Inflammatory macrophage treated with lipopolysaccharide for 1 hour (primary cell): ENCODE data around the gene IGF1R.
A peak's percentile ranks its signal among the peaks of the same experiment; 100 is the strongest.

Experiments
- DNase-seq, 2 donors: peaks; one replicate each; pipeline ENCODE4 v3.0.0-alpha.2; 2020 to 2022

IGF1R gene

GRCh38 chr15:98894312-98894711, 246.0 kb downstream of the IGF1R start:
- no peak for DNase-seq

GRCh38 chr15:98896002-98896721, 247.8 kb downstream of the IGF1R start:
- no peak for DNase-seq

- no peak for DNase-seq
Measured at GRCh38 chr15:98896802-98897732, 248.7 kb downstream of the IGF1R start.

DNA sequence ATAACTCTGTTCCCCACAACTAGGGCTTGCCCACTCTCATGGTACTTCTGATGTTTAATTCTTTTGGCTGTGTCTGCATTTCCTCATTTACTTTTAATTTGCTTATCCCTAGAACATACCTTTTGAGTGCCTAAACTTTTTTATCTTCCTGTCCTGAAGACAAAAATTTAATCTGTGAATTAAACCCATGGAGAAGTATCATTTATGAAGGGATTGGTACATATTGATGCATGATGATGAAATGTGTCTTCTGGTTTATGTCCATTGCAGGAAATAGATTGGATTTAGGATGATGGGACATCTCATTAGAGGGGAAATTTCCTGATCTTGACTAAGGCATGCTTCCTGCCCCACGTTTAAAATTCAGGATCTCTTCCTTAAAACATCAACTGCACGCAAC, 249.8 kb downstream of the IGF1R start:
- no peak for DNase-seq

DNA sequence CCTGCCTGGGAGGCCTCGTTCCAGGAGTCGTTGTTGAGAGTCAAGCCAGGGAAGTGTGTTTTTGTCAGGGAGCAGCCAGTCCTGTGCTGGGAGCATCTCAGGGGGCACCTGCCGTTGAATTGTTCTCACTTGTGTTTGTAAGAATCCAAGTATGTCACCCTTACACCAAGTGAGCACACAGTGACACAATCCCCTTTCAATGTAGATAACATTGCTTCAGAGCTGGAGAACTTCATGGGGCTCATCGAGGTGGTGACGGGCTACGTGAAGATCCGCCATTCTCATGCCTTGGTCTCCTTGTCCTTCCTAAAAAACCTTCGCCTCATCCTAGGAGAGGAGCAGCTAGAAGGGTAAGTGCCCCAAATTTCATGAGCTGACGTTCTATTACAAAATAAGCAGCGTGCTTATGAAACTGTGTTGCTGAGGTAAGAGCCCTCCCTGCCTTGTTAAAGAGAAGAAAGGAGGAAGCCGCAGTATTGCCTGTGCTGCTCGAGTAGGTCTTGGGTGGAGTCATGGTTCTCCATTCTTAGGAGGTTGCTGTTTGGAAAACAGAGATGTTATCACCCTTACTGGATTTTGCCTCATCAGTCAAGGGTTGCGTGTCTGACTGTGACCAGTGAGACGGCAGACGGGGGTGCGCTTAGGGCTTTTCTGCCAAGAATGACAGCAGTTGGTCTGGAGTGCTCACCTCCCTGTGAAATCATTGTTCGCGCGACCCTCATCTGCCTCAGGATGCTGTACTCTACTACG, 251.1 kb downstream of the IGF1R start:
- peak; percentile 91 to 96 for DNase-seq

GRCh38 chr15:98900356-98900755, 252.0 kb downstream of the IGF1R start:
- no peak for DNase-seq

DNA sequence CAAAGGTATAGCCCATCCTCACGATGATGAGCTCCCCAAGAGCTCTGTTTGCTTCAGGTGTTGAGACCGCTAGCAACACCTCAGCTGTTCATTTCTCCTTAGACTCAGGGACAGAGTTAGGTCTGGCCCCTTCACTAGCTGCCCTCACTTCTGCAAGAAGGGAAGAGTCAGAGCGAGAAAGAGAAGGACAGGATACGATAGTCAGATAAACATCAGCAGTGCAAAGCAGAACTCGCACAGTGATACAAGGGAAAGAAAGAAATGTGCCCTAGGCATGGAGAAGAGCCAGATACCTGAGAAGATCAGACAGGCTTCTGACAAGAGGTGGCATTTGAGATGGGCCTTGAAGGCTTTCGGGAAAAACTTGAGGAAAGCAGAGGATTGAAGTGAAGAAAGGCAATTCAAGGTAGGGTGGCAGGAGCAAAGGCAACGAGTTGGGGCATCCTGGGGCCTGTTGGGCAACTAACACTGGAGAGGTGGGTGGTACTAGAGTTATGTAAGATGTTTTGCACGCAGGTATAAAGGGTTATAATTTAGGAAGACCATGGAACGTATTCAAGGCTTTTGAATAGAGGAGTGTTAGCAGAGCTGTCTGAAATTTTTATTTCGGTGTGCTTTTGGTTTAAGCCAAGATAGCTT, 253.2 kb downstream of the IGF1R start:
- no peak for DNase-seq

DNA sequence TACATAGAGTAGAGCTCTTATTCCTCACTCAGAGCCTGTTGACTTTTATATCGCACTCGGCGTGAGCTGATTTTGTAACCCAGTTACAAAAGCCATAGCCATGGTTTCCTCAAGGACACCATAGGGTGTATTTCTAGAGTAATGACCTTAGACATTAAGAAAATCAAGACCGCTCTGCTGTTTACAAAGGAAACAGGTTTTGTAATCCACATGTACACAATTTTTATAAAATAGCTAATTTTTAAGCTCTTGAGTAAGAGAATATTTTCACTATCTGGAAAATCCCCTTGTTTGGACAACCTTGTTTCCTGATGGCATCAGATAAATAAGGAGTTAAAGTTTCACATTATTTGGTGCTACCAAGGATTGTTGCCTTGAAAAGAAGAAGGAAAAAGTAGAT, 254.6 kb downstream of the IGF1R start:
- peak; percentile 29 to 68 for DNase-seq

DNA sequence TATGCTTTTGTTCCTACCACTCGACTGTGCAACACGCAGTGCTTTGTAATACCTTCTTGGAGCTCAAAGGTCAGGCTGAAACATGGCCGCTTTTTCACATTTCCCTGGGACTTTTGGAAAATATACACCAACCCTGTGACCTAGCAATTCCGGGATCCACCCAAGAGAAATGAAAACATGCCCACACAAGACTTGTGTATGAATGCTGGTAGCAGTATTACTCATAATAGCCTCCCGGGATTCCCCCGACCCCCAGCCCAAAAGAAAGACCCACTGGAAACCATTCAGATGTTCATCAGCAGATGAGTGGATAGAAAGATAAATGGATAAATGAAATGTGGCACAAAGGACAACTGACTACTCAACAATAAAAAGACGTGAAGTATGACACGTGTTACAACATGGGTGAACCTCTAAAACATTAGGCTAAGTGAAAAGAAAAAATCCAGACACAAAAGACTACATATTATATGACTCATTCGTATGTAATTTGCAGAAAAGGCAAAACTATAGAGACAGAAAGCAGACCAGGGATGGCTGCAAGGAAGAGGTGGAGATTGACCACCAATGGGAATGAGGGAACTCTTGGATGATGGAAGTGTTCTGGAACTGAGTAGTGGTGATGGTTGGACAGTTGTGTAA, 255.2 kb downstream of the IGF1R start:
- peak; percentile 40 to 85 for DNase-seq

- DNase-seq, result peak; percentile 64 to 90
Measured at GRCh38 chr15:98904544-98904943, 256.2 kb downstream of the IGF1R start.

DNA sequence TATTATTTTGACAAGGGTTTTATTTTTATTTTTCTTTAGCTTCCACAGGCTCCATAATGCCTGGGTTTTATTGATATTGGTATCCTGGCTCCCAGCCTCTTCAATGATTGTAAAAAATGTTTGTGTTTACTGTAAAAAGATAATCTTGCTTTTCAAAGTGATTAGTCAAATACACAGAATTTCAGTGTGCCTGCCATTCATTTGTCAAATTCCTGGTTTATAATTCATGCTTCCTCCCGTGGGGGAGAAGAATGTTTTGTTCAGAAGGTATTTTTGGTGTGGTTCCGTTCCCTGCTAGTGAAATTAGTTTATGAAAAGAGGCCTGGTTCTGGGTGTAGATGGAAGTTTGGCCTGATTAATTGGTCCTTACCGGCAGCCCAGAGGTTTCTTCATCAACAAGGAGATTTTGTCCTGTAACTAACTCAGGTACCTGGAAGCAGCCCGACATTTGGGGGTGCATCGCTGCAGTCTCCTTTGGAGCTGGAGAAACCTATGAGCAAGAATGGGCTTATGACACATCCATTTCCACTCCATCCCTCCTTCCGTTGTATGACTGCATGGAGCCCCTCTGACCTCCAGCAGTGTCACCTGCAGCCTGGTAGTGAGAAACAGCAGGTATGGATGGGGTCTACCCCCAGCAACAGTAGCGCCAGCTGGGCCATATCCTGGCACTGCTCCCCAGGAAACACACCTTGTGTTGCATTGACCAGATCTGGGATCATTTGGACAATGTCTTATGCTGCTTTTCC, 257.8 kb downstream of the IGF1R start:
- no peak for DNase-seq

- no peak for DNase-seq
Measured at GRCh38 chr15:98906712-98907083, 258.4 kb downstream of the IGF1R start.

GRCh38 chr15:98907927-98908471, 259.7 kb downstream of the IGF1R start:
- no peak for DNase-seq

- DNase-seq, result no peak
Measured at GRCh38 chr15:98909968-98910885, 261.9 kb downstream of the IGF1R start.

DNA sequence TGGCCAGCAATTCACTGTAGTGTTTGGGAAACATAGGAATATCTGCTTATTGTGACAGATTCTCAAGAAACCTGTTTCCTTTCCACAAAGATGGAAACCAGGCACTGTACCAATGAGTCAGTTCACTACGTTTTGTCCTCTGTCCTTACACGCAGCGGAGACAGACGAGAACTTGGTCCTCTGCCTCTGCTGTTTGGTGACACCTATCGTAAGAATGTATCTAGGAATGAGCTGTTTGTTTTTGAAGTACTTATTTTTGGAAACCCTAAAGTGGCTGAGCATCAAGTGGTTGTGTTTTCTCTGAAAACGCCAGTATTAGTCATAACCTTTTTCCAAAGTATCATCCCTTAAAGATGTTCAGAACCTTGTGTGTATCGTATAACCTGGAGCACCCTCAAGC, 266.3 kb downstream of the IGF1R start:
- no peak for DNase-seq

DNA sequence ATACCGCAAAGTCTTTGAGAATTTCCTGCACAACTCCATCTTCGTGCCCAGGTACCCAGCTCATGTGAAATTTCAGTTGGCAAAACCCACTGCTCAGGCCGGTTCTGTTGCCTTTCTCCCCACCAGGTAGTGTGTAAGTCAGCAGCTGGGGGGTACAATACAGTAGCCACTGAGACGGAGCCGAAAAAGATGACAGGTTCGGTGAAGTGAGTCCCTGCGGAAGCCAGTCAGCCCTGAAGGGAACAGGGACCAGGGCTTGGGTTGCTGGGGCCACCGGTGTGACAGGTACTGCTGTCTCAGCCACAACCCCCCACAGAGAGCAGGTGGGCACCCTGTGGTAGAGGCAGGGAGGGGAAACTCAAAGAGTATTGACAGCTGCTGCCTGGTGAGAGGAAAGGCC, 268.5 kb downstream of the IGF1R start:
- no peak for DNase-seq

- no peak for DNase-seq
Measured at GRCh38 chr15:98917417-98917816, 269.1 kb downstream of the IGF1R start.

GRCh38 chr15:98920091-98920880, 271.9 kb downstream of the IGF1R start:
- DNase-seq, result no peak

DNA sequence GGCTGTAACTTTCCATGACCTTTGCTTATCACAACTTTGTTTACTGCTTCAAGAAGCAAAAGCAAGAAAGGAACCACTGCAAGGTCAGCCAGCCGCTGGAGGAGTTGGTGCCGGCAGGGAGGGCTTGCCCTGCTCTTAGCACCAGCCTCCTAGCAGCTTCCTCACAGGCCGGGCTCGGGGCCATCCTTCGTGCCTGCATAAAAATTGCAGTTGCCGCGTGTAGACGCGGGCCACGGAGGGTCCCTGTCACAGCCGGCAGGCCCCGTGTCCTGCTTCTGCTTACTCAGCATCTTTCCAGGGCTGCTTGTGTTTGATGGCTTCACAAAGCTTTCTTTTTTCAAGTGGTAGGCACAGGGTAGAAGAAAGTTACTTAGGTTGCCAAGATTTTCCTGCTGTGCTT, 274.8 kb downstream of the IGF1R start:
- DNase-seq, result no peak
